IMR-90 (cell line): ENCODE data around the gene RNF19B. TPM values are rescaled to one million over a fixed set of nuclear protein-coding genes. Genes with fewer than 3 reads are reported as not detected.

Experiments used
- ATAC-seq: fragments of 200-7000 bp; cut with Tn5 transposase; 2 replicates; pipeline ENCODE4 v1.9.1; 2020; ENCODE audit warnings: low read depth, mild to moderate bottlenecking, moderate library complexity
- BruUV-seq: library from RNA; stranded (reverse); fragments of 400-500 nt; replicated peaks from 2 replicates; lab custom pipeline; 2021; lab: Mats Ljungman, UMichigan
- CTCF ChIA-PET: fragments of 300-600 bp; formaldehyde crosslinking; extraction: SDS; loops from one replicate; lab custom pipeline; 2021; ENCODE audit warnings: antibody characterized with exemption; lab: Yijun Ruan, JAX
- POLR2A ChIA-PET: fragments of 300-600 bp; sonication (Branson Sonifier 250); formaldehyde crosslinking; loops from one replicate; lab custom pipeline; 2022; ENCODE audit warnings: antibody characterized with exemption; ENCODE audit not compliant: unreplicated experiment; lab: Charles Lee
- DNase-seq: peaks from one replicate; pipeline ENCODE4 v3.0.0; 2013
- H2AFZ ChIP-seq: replicated peaks from 2 replicates; pipeline ENCODE3; 2013; ENCODE audit warnings: low read length, mild to moderate bottlenecking; ENCODE audit not compliant: poor library complexity
- H2AK5ac ChIP-seq: 2 replicates; pipeline ENCODE4 v1.6.1; 2013; ENCODE audit warnings: low read depth, low read length, inconsistent platforms
- H2AK9ac ChIP-seq: replicated peaks from 2 replicates; pipeline ENCODE3; 2013; ENCODE audit warnings: mild to moderate bottlenecking, low read depth, low read length, moderate library complexity; ENCODE audit not compliant: poor library complexity
- H2BK120ac ChIP-seq: 2 replicates; pipeline ENCODE4 v1.6.1; 2013; ENCODE audit warnings: low read depth, low read length, inconsistent platforms
- H2BK15ac ChIP-seq: 3 replicates; pipeline ENCODE4 v1.6.1; 2013; ENCODE audit warnings: low read depth, low read length, inconsistent platforms
- H2BK20ac ChIP-seq: 2 replicates; pipeline ENCODE4 v1.6.1; 2013; ENCODE audit warnings: low read depth, mild to moderate bottlenecking, inconsistent platforms, low read length, moderate library complexity
- H2BK5ac ChIP-seq: 2 replicates; pipeline ENCODE4 v1.6.1; 2013; ENCODE audit warnings: mild to moderate bottlenecking, low read depth, low read length, inconsistent platforms; ENCODE audit not compliant: poor library complexity, severe bottlenecking
- H3K14ac ChIP-seq: replicated peaks from 2 replicates; pipeline ENCODE4 v1.6.1; 2013; ENCODE audit warnings: low read depth, low read length, inconsistent platforms
- H3K18ac ChIP-seq: 2 replicates; pipeline ENCODE4 v1.6.1; 2013; ENCODE audit warnings: low read depth, low read length, control low read depth
- H3K23ac ChIP-seq: 2 replicates; pipeline ENCODE4 v1.6.1; 2013; ENCODE audit warnings: low read depth, low read length, inconsistent platforms
- H3K27ac ChIP-seq: 2 replicates; pipeline ENCODE4 v1.5.1; 2013; ENCODE audit warnings: mild to moderate bottlenecking, control low read depth, low read length; ENCODE audit not compliant: insufficient read depth
- H3K27me3 ChIP-seq: 2 replicates; pipeline ENCODE4 v1.6.1; 2013; ENCODE audit warnings: low read length; ENCODE audit not compliant: control insufficient read depth, insufficient read depth
- H3K36me3 ChIP-seq: 2 replicates; pipeline ENCODE4 v1.6.1; 2013; ENCODE audit warnings: low read length, mixed read lengths; ENCODE audit not compliant: control insufficient read depth, insufficient read depth
- H3K4ac ChIP-seq: 2 replicates; pipeline ENCODE4 v1.6.1; 2013; ENCODE audit warnings: low read depth, low read length, inconsistent platforms
- H3K4me1 ChIP-seq: 2 replicates; pipeline ENCODE4 v1.6.1; 2013; ENCODE audit warnings: low read length, mixed read lengths; ENCODE audit not compliant: control insufficient read depth, insufficient read depth
- H3K4me2 ChIP-seq: 2 replicates; pipeline ENCODE4 v1.6.1; 2013; ENCODE audit warnings: low read depth, mild to moderate bottlenecking, control low read depth, low read length, moderate library complexity
- H3K4me3 ChIP-seq: 2 replicates; pipeline ENCODE4 v1.5.1; 2013; ENCODE audit warnings: low read depth, mild to moderate bottlenecking, control low read depth, low read length, moderate library complexity; ENCODE audit not compliant: insufficient read depth
- H3K56ac ChIP-seq: 2 replicates; pipeline ENCODE4 v1.6.1; 2013; ENCODE audit warnings: low read length, inconsistent platforms; ENCODE audit not compliant: insufficient read depth; ENCODE audit errors: extremely low read depth
- H3K79me1 ChIP-seq, 2 experiments: 2 replicates each; pipeline ENCODE4 v1.6.1; 2013; ENCODE audit warnings: low read length in 2 of 2, inconsistent platforms in 1 of 2, low read depth in 1 of 2
- H3K9ac ChIP-seq: 2 replicates; pipeline ENCODE4 v1.6.1; 2013; ENCODE audit warnings: low read depth, low read length, control low read depth
- H3K9me1 ChIP-seq: 2 replicates; pipeline ENCODE4 v1.6.1; 2013; ENCODE audit warnings: low read length, inconsistent platforms; ENCODE audit not compliant: insufficient read depth
- H3K9me3 ChIP-seq: 2 replicates; pipeline ENCODE4 v1.6.1; 2013; ENCODE audit warnings: low read length; ENCODE audit not compliant: control insufficient read depth, insufficient read depth
- H4K20me1 ChIP-seq: 2 replicates; pipeline ENCODE4 v1.6.1; 2013; ENCODE audit warnings: low read length, inconsistent platforms; ENCODE audit not compliant: insufficient read depth
- H4K5ac ChIP-seq: 2 replicates; pipeline ENCODE4 v1.6.1; 2013; ENCODE audit warnings: mild to moderate bottlenecking, low read depth, low read length, control low read depth
- H4K8ac ChIP-seq, 2 experiments: 2 replicates each; pipeline ENCODE4 v1.6.1; 2013; ENCODE audit warnings: low read depth in 2 of 2, low read length in 2 of 2, control low read depth in 1 of 2, inconsistent platforms in 1 of 2
- H4K91ac ChIP-seq: 2 replicates; pipeline ENCODE4 v1.6.1; 2013; ENCODE audit warnings: low read depth, low read length, inconsistent platforms; ENCODE audit not compliant: insufficient read depth
- BHLHE40 ChIP-seq: fragments of 150-350 bp; IDR thresholded peaks from 2 replicates; pipeline ENCODE4 v1.6.1; 2016; ENCODE audit warnings: mild to moderate bottlenecking, low read depth, low read length
- CEBPB ChIP-seq: IDR thresholded peaks from 2 replicates; pipeline ENCODE4 v1.6.1; 2012; ENCODE audit warnings: low read depth, low read length, improper control_type of control experiment
- CHD1 ChIP-seq: IDR thresholded peaks from 2 replicates; pipeline ENCODE4 v1.6.1; 2012; ENCODE audit warnings: low read depth, low read length, improper control_type of control experiment
- CTCF ChIP-seq: conservative IDR thresholded peaks from 2 replicates; pipeline ENCODE4 v1.5.1; 2012; ENCODE audit warnings: mild to moderate bottlenecking, low read depth, low read length, improper control_type of control experiment
- ELK1 ChIP-seq: fragments of 150-350 bp; IDR thresholded peaks from 2 replicates; pipeline ENCODE4 v1.6.1; 2016; ENCODE audit warnings: low read depth, mild to moderate bottlenecking, low read length, moderate library complexity, borderline replicate concordance
- FOS ChIP-seq: fragments of 150-350 bp; IDR thresholded peaks from 2 replicates; pipeline ENCODE4 v1.6.1; 2016; ENCODE audit warnings: low read depth, low read length
- MAFK ChIP-seq: IDR thresholded peaks from 2 replicates; pipeline ENCODE4 v1.6.1; 2012; ENCODE audit warnings: low read depth, low read length, improper control_type of control experiment
- MAZ ChIP-seq: IDR thresholded peaks from 2 replicates; pipeline ENCODE4 v1.6.1; 2012; ENCODE audit warnings: low read depth, mild to moderate bottlenecking, low read length, improper control_type of control experiment, moderate library complexity, borderline replicate concordance
- MXI1 ChIP-seq: IDR thresholded peaks from 2 replicates; pipeline ENCODE4 v1.6.1; 2012; ENCODE audit warnings: low read depth, mild to moderate bottlenecking, low read length, moderate library complexity, borderline replicate concordance
- NFE2L2 ChIP-seq: fragments of 150-350 bp; IDR thresholded peaks from 2 replicates; pipeline ENCODE4 v1.6.1; 2016; ENCODE audit warnings: low read depth, mild to moderate bottlenecking, low read length
- POLR2A ChIP-seq: IDR thresholded peaks from 2 replicates; pipeline ENCODE4 v1.6.1; 2012; ENCODE audit warnings: mild to moderate bottlenecking, low read depth, low read length
- RAD21 ChIP-seq: IDR thresholded peaks from 2 replicates; pipeline ENCODE4 v1.6.1; 2012; ENCODE audit warnings: low read length, improper control_type of control experiment
- RCOR1 ChIP-seq: IDR thresholded peaks from 2 replicates; pipeline ENCODE4 v1.6.1; 2012; ENCODE audit warnings: mild to moderate bottlenecking, low read length, improper control_type of control experiment; ENCODE audit not compliant: insufficient replicate concordance
- RFX5 ChIP-seq: IDR thresholded peaks from 2 replicates; pipeline ENCODE4 v1.8.0; 2012; ENCODE audit warnings: low read depth, mild to moderate bottlenecking, low read length, moderate library complexity
- SMC3 ChIP-seq: fragments of 150-350 bp; IDR thresholded peaks from 2 replicates; pipeline ENCODE4 v1.6.1; 2016; ENCODE audit warnings: low read depth, mild to moderate bottlenecking, antibody characterized with exemption, low read length, moderate library complexity
- USF2 ChIP-seq: fragments of 150-350 bp; IDR thresholded peaks from 2 replicates; pipeline ENCODE4 v1.6.1; 2017; ENCODE audit warnings: mild to moderate bottlenecking, antibody characterized with exemption, low read length, low read depth
- WGBS, 2 experiments: methylation state at CpG; one replicate each; pipeline versions ENCODE4 v1.1.5 to v1.1.7; 2013; ENCODE audit warnings: missing lambda C conversion rate in 2 of 2; ENCODE audit not compliant: insufficient read length in 1 of 2; ENCODE audit errors: extremely low coverage in 2 of 2; 5-methylcytosine and 5-hydroxymethylcytosine counted together
- dilution Hi-C: fragments of 300-500 bp; cut with HindIII; formaldehyde crosslinking; loops from one replicate; pipeline ENCODE4 v1.14.3; 2018; ENCODE audit warnings: low sequenced_read_pairs; ENCODE audit not compliant: unreplicated experiment
- in situ Hi-C: fragments of 300-500 bp; cut with MboI; formaldehyde crosslinking; loops from 3 replicates; pipeline ENCODE4 v1.14.3; 2019; ENCODE audit warnings: low sequenced_read_pairs, inconsistent platforms, mixed read lengths
- intact Hi-C: fragments of 100-400 bp; cut with micrococcal nuclease; formaldehyde crosslinking; loops from 2 replicates; pipeline ENCODE4 v1.10.0; 2022
- polyA plus RNA-seq, 3 experiments: library from polyadenylated mRNA; depleted of rRNA; stranded (reverse); fragments of >200 nt; gene quantifications; 2 replicates each; pipeline ENCODE4 v1.2.3, GENCODE V29; 2012; ENCODE audit warnings: low replicate concordance in 1 of 3
- total RNA-seq: library from RNA; depleted of rRNA; stranded (reverse); fragments of >200 nt; gene quantifications from 2 replicates; pipeline ENCODE4 v1.2.3, GENCODE V29; 2012

The RNF19B gene
- total and polyA plus RNA-seq, 2 of the 4 experiments (the other 2 are of a cell fraction), result 10.0 to 11.6 TPM

- Histone ChIP-seq H3K4me1 (peaks cover 17% of the 10 kb centered on the region), H3K14ac (peak overlapping the region; percentile 43), H3K23ac (no peak overlapping the region), H3K9me1 (peaks cover 28% of the 10 kb centered on the region), H2AFZ (no peak overlapping the region), H4K20me1 (no peaks in the 10 kb centered on the region), H3K27ac (peak overlapping the region; percentile 9; the same call in 1 of the 2 replicates), H3K9me3 (no peaks in the 10 kb centered on the region), H3K27me3 (no peaks in the 10 kb centered on the region), H3K4me2 (no peak overlapping the region), H2BK5ac (peak overlapping the region; percentile 69), H4K91ac (no peak overlapping the region), H3K36me3 (no peaks in the 10 kb centered on the region), H3K4ac (peak overlapping the region; percentile 22; the same call in 1 of the 2 replicates), H4K8ac (peak overlapping the region in 1 of 2 experiments; percentile 11; a peak in 1 of 4 replicates), H4K5ac (no peak overlapping the region), H2AK5ac (peak overlapping the region; percentile 43; the same call in 1 of the 2 replicates), H3K56ac (no peak overlapping the region), H2BK15ac (no peak overlapping the region), H2BK120ac (no peak overlapping the region), H3K9ac (no peak overlapping the region), H2AK9ac (peak overlapping the region; percentile 5), H3K4me3 (no peak overlapping the region), H3K18ac (no peak overlapping the region), H3K79me1 (peaks cover 0 to 15% of the 10 kb centered on the region in 2 experiments; a peak in 2 of 4 replicates), H2BK20ac (no peak overlapping the region)
- intact Hi-C loops, result no loop called here
- POLR2A ChIA-PET, result interaction anchor here (0.5 kb wide), 1 partner anchor 798 kb away, joined by 11 read pairs; the partner anchor contains the start of gene CCDC28B
- WGBS, 2 experiments, result 66% methylated on average over 2 of the region's 5 CpGs; no CpG with 5 or more reads in 1 of the 2 experiments
- in situ Hi-C loops, result no loop called here
- ATAC-seq (no peak), DNase-seq (no peak)
- CTCF ChIA-PET, result interaction anchor here (1.1 to 2.6 kb wide), 2 partner anchors 9 to 64 kb away, joined by 3 to 10 read pairs; no protein-coding TSS in a partner anchor
- no TSS peak for BruUV-seq
- dilution Hi-C loops, result no loop called here
- TF ChIP-seq ELK1 (no peak), BHLHE40 (no peak), CEBPB (no peak), FOS (no peak), CHD1 (no peak), MAFK (no peak), NFE2L2 (no peak), SMC3 (no peak), MAZ (no peak), USF2 (no peak), RCOR1 (no peak), MXI1 (no peak), CTCF (no peak), RFX5 (no peak), RAD21 (no peak), POLR2A (no peak)
Measured at GRCh38 chr1:32998064-32998463, 33.5 kb upstream of the RNF19B start.
